ENCODE results near the gene PLPP4.
"Not testable (repeated sequence)": the region's sequence is repeated elsewhere in the genome, so short reads cannot be mapped to it uniquely, and the experiment has no call there.

DNA sequence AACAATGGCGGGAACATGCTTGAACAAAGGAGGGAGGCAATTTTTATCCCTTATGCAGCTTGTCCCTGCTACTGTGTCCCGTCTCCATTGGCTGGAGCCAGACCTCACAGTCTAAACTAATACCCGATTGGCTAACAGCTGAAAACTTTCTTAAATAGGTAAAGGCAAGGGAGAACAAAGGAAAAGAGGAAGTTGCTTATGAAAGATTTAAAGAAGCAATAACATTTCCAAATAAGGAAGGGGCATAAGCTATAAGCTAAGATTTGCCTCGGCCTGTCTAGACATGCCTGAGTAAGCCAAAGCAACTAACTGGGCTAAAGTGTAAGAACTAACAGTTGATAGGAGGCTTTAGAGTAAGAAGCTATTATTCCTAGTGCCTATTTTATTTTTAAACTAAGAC is 47.2 kb downstream of the PLPP4 start:
- TF ChIP-seq, protein P1, sequence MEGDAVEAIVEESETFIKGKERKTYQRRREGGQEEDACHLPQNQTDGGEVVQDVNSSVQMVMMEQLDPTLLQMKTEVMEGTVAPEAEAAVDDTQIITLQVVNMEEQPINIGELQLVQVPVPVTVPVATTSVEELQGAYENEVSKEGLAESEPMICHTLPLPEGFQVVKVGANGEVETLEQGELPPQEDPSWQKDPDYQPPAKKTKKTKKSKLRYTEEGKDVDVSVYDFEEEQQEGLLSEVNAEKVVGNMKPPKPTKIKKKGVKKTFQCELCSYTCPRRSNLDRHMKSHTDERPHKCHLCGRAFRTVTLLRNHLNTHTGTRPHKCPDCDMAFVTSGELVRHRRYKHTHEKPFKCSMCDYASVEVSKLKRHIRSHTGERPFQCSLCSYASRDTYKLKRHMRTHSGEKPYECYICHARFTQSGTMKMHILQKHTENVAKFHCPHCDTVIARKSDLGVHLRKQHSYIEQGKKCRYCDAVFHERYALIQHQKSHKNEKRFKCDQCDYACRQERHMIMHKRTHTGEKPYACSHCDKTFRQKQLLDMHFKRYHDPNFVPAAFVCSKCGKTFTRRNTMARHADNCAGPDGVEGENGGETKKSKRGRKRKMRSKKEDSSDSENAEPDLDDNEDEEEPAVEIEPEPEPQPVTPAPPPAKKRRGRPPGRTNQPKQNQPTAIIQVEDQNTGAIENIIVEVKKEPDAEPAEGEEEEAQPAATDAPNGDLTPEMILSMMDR (conservative IDR thresholded peaks at IDR 0.05 in 1 of 2, IDR thresholded peaks at IDR 0.05 in 1 of 2; ENCODE audit: low read depth in 1 of 2, low read length in 2 of 2): not testable (repeated sequence)
- not testable (repeated sequence) for TF ChIP-seq EZH2 (IDR thresholded peaks at IDR 0.05; ENCODE audit: low read length, missing control alignments)

Measured in fibroblast of lung (primary cell).